ENCODE measurements around the gene TPRN.

TPRN gene

DNA sequence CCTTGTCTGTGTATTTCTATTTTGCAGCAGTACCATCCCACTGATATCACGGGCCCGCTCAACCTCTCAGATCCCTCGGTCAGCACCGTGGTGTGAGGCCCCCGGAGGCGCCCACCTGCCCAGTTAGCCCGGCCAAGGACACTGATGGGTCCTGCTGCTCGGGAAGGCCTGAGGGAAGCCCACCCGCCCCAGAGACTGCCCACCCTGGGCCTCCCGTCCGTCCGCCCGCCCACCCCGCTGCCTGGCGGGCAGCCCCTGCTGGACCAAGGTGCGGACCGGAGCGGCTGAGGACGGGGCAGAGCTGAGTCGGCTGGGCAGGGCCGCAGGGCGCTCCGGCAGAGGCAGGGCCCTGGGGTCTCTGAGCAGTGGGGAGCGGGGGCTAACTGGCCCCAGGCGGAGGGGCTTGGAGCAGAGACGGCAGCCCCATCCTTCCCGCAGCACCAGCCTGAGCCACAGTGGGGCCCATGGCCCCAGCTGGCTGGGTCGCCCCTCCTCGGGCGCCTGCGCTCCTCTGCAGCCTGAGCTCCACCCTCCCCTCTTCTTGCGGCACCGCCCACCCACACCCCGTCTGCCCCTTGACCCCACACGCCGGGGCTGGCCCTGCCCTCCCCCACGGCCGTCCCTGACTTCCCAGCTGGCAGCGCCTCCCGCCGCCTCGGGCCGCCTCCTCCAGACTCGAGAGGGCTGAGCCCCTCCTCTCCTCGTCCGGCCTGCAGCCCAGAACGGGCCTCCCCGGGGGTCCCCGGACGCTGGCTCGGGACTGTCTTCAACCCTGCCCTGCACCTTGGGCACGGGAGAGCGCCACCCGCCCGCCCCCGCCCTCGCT, 32.6 kb downstream of the TPRN start:
- DNase-seq, result no peak
- in situ Hi-C loops (cut with HindIII; ENCODE audit: low pct_ligation_motif_present, low pct_unique_long_range_greater_than_20kb, low sequenced_read_pairs), result no loop called here

DNA sequence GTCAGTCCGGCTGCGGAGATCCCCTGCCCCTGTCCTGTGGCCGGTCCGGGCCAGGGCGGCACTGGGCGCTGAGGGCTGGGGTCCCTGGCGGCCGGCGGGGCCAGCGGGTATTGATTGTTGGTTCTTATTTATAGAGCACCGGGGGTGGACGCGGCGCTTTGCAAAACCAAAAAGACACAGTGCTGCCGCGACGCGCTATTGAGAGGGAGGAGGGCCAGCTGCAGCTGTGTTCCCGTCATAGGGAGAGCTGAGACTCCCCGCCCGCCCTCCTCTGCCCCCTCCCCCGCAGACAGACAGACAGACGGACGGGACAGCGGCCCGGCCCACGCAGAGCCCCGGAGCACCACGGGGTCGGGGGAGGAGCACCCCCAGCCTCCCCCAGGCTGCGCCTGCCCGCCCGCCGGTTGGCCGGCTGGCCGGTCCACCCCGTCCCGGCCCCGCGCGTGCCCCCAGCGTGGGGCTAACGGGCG, 33.2 kb downstream of the TPRN start:
- in situ Hi-C loops (cut with HindIII; ENCODE audit: low pct_ligation_motif_present, low pct_unique_long_range_greater_than_20kb, low sequenced_read_pairs), result no loop called here
- no peak for DNase-seq

- in situ Hi-C loops (cut with HindIII; ENCODE audit: low pct_ligation_motif_present, low pct_unique_long_range_greater_than_20kb, low sequenced_read_pairs), result no loop called here
- DNase-seq, result no peak
Measured at GRCh38 chr9:137166380-137167229, 33.9 kb downstream of the TPRN start.

DNA sequence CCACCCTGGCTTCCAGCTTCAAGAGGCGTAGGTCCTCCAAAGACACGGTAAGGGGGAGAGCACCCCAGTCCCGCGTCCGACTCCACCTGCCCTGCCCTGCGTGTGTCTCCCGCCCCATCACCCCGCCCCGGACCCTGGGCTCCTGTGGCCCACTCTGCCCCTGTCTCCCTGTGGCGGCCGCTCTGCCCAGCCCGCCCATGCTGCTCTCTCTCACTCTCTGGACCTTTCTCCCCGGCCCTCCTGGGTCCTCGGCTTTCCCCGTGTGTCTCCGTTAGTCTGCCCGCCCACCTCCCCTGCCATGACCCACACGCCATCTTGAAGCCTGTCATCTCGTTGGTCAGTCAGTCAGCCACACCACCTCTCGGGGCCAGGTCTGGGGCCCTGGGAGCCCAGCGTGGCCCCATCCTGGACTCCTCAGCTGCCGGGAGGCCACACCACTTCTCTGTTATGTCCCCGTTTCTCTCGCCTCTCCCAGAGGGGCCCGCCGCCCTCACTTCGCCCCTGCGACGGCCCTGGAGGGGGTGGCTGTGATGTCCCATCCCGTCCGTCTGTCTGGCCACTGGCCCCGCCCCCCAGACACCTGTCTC, 35.2 kb downstream of the TPRN start:
- in situ Hi-C loops (cut with HindIII; ENCODE audit: low pct_ligation_motif_present, low pct_unique_long_range_greater_than_20kb, low sequenced_read_pairs), result no loop called here

GRCh38 chr9:137164370-137165249, 35.9 kb downstream of the TPRN start:
- in situ Hi-C loops (cut with HindIII; ENCODE audit: low pct_ligation_motif_present, low pct_unique_long_range_greater_than_20kb, low sequenced_read_pairs), result no loop called here

More for the DNA sequence above, 35.2 kb downstream of the TPRN start:
- DNase-seq, result no peak

DNA sequence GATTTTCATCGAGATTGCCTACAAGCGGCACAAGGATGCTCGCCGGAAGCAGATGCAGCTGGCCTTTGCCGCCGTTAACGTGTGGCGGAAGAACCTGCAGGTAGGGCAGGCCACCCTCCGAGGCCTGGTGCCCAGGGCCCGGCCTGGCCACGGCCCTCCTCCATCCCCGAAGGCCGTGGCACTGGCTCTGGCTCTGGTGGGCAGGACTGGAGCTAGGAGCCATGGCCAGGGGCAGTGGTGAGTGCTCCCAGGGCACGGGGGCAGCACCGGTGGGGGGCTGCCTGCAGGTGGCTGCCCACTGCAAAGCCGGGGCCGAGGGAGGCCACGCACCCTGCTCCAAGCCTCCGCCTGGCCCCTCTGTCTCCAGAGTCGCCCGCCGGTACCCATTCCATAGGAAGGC, 36.7 kb downstream of the TPRN start:
- DNase-seq, result no peak
- in situ Hi-C loops (cut with HindIII; ENCODE audit: low pct_ligation_motif_present, low pct_unique_long_range_greater_than_20kb, low sequenced_read_pairs), result no loop called here

More at GRCh38 chr9:137164370-137165249, 35.9 kb downstream of the TPRN start:
- no peak for DNase-seq

GRCh38 chr9:137163365-137163715, 37.2 kb downstream of the TPRN start:
- in situ Hi-C loops (cut with HindIII; ENCODE audit: low pct_ligation_motif_present, low pct_unique_long_range_greater_than_20kb, low sequenced_read_pairs), result no loop called here
- DNase-seq, result no peak

DNA sequence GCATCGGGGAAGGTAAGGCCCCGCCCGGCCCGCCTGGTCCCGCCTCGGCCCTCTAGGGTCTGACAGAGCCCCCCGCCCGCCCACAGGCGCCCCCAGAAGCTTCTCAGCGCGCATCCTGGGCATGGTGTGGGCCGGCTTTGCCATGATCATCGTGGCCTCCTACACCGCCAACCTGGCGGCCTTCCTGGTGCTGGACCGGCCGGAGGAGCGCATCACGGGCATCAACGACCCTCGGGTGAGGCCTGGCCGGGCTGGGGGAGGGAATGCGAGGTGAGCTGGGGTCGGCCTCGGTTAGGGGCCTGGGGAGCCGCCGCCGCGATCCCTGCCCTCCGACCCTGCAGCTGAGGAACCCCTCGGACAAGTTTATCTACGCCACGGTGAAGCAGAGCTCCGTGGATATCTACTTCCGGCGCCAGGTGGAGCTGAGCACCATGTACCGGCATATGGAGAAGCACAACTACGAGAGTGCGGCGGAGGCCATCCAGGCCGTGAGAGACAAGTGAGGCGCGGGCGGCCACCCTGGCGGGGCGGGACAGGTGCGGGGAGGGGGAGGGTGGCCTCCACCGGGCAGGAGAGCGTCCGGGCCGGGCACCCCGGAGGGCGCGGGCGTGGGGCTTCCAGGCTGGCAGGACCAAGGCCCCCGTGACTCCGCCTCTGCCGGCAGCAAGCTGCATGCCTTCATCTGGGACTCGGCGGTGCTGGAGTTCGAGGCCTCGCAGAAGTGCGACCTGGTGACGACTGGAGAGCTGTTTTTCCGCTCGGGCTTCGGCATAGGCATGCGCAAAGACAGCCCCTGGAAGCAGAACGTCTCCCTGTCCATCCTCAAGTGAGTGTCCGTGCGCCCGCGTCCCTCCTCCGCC, 37.8 kb downstream of the TPRN start:
- DNase-seq, result no peak
- in situ Hi-C loops (cut with HindIII; ENCODE audit: low pct_ligation_motif_present, low pct_unique_long_range_greater_than_20kb, low sequenced_read_pairs), result no loop called here

DNA sequence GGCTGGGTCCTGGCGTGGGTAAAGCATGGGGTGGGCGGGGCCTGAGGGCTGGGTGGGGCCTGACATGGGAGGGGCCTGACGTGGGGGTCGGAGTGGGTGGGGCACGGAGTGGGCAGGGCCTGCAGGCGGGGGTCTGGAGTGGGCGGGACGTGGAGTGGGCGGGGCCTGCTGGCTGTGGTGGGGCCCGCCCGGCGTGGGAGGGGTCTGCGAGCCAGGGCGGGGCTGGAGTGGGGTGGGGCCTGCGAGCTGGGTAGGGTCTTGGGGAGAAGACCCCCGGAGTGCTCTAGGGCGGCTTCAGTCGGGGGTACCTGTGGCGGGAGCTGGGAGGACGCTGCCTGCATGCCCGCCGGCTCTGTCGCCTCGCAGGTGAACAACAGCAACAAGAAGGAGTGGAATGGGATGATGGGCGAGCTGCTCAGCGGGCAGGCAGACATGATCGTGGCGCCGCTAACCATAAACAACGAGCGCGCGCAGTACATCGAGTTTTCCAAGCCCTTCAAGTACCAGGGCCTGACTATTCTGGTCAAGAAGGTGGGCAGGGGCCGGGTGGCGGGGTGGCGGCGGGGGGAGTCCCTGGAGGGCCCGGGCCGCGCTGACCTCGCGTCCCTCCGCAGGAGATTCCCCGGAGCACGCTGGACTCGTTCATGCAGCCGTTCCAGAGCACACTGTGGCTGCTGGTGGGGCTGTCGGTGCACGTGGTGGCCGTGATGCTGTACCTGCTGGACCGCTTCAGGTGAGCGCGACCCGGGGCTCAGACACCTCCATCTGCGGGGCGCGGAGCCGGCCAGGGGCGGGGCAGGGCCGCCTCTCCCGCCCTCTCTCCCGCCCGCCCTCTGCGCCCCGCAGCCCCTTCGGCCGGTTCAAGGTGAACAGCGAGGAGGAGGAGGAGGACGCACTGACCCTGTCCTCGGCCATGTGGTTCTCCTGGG, 38.7 kb downstream of the TPRN start:
- DNase-seq, result no peak
- in situ Hi-C loops (cut with HindIII; ENCODE audit: low pct_ligation_motif_present, low pct_unique_long_range_greater_than_20kb, low sequenced_read_pairs), result no loop called here

DNA sequence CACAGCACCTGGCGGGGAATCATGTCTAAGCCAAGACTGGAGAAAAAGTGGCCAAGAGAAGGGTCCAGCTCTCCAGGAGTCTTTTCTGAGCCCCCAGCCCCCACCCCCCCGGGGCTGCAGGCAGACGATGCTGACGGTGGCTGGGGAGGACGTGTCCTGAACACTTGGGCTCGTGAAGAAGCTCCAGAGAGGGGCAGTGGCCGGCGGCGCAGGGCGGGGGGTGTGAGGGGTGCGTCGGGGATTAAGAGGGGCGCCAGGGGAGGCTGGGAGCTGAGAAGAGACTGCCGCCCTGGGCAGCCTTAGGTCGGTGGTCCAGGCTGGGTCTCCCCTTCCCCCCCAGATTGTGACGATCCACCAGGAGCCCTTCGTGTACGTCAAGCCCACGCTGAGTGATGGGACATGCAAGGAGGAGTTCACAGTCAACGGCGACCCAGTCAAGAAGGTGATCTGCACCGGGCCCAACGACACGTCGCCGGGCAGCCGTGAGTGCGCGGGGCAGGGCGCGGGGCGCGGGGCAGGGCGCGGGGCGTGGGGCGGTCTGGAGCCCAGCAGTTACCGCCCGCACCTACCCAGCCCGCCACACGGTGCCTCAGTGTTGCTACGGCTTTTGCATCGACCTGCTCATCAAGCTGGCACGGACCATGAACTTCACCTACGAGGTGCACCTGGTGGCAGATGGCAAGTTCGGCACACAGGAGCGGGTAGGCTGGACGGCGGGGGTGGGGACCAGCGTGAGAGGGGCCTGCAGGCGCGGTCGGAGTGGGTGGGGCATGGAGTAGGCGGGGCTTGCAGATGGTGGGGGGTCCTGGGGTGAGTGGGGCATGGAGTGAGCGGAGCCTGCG, 39.6 kb downstream of the TPRN start:
- no peak for DNase-seq
- in situ Hi-C loops (cut with HindIII; ENCODE audit: low pct_ligation_motif_present, low pct_unique_long_range_greater_than_20kb, low sequenced_read_pairs), result no loop called here

DNA sequence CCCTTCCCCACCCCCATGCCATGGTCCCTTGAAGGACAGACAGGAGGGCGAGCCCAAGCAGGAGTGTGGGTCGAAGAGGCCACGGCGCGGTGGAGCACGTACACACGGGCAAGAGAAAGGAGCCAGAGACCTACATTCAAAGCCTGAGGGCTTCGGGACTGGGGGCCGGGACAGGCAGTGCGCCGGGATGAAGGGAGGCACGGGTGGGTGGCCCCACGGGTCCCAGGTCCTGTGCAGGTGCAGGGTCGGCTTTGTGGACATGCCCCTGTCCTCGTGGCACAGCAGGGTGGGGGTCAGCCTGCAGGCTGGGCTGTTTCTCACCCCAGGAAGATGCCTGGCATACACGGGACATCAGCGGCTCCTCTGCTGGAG, 40.5 kb downstream of the TPRN start:
- DNase-seq, result no peak
- in situ Hi-C loops (cut with HindIII; ENCODE audit: low pct_ligation_motif_present, low pct_unique_long_range_greater_than_20kb, low sequenced_read_pairs), result no loop called here

- in situ Hi-C loops (cut with HindIII; ENCODE audit: low pct_ligation_motif_present, low pct_unique_long_range_greater_than_20kb, low sequenced_read_pairs), result no loop called here
- no peak for DNase-seq
Measured at GRCh38 chr9:137159105-137160053, 41.2 kb downstream of the TPRN start.

- no peak for DNase-seq
- in situ Hi-C loops (cut with HindIII; ENCODE audit: low pct_ligation_motif_present, low pct_unique_long_range_greater_than_20kb, low sequenced_read_pairs), result no loop called here
Measured at GRCh38 chr9:137158625-137159024, 41.9 kb downstream of the TPRN start.

GRCh38 chr9:137157618-137158415, 42.7 kb downstream of the TPRN start:
- no peak for DNase-seq
- in situ Hi-C loops (cut with HindIII; ENCODE audit: low pct_ligation_motif_present, low pct_unique_long_range_greater_than_20kb, low sequenced_read_pairs), result no loop called here
